ENCODE measurements around the gene FOXJ2.

DNA sequence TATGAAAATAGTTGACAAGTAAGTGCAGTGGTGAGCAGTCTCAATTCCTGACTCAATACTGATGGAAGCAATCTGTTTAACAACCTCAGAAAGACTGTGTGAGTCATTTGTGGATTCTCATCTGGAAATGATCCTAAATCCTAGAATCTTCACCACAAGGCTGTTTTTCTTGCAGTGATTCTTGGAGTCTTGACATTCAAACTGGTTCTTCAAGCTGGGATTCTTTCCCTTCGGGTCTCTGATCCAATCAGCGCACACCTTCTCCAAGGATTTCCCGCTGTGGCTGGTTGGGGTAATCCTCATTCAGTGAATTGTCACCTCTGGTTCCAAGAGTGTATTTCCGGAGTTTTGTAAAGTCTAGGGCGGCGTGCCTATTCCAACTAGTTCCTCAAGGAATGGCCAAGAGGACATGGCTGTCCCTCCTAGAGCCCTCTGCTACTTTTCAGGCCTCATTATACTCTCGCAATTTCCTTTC, 37.7 kb upstream of the FOXJ2 start:
- TF ChIP-seq, protein P1, sequence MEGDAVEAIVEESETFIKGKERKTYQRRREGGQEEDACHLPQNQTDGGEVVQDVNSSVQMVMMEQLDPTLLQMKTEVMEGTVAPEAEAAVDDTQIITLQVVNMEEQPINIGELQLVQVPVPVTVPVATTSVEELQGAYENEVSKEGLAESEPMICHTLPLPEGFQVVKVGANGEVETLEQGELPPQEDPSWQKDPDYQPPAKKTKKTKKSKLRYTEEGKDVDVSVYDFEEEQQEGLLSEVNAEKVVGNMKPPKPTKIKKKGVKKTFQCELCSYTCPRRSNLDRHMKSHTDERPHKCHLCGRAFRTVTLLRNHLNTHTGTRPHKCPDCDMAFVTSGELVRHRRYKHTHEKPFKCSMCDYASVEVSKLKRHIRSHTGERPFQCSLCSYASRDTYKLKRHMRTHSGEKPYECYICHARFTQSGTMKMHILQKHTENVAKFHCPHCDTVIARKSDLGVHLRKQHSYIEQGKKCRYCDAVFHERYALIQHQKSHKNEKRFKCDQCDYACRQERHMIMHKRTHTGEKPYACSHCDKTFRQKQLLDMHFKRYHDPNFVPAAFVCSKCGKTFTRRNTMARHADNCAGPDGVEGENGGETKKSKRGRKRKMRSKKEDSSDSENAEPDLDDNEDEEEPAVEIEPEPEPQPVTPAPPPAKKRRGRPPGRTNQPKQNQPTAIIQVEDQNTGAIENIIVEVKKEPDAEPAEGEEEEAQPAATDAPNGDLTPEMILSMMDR (IDR thresholded peaks at IDR 0.05; ENCODE audit: borderline replicate concordance, extremely low read depth, low read length, poor library complexity, severe bottlenecking): no peak
- no peak for TF ChIP-seq EZH2 (IDR thresholded peaks at IDR 0.05; ENCODE audit: borderline replicate concordance, low read depth, low read length, severe bottlenecking)
